ENCODE results near the gene TRIM62.

The TRIM62 gene

GRCh38 chr1:33097137-33097611 is 84.7 kb downstream of the TRIM62 start:
- DNase-seq = no peak

GRCh38 chr1:33096363-33097005 is 85.4 kb downstream of the TRIM62 start:
- DNase-seq = no peak
